IMR-90 (cell line): ENCODE data around the gene UQCRFS1. TPM values are rescaled to one million over a fixed set of nuclear protein-coding genes. Genes with fewer than 3 reads are reported as not detected.

ENCODE experiments used
- ATAC-seq: fragments of 200-7000 bp; cut with Tn5 transposase; 2 replicates; pipeline ENCODE4 v1.9.1; 2020; ENCODE audit warnings: low read depth, mild to moderate bottlenecking, moderate library complexity
- BruUV-seq: library from RNA; stranded (reverse); fragments of 400-500 nt; replicated peaks from 2 replicates; lab custom pipeline; 2021; lab: Mats Ljungman, UMichigan
- CTCF ChIA-PET: fragments of 300-600 bp; formaldehyde crosslinking; extraction: SDS; loops from one replicate; lab custom pipeline; 2021; ENCODE audit warnings: antibody characterized with exemption; lab: Yijun Ruan, JAX
- POLR2A ChIA-PET: fragments of 300-600 bp; sonication (Branson Sonifier 250); formaldehyde crosslinking; loops from one replicate; lab custom pipeline; 2022; ENCODE audit warnings: antibody characterized with exemption; ENCODE audit not compliant: unreplicated experiment; lab: Charles Lee
- DNase-seq: peaks from one replicate; pipeline ENCODE4 v3.0.0; 2013
- H2AFZ ChIP-seq: replicated peaks from 2 replicates; pipeline ENCODE3; 2013; ENCODE audit warnings: low read length, mild to moderate bottlenecking; ENCODE audit not compliant: poor library complexity
- H2AK5ac ChIP-seq: 2 replicates; pipeline ENCODE4 v1.6.1; 2013; ENCODE audit warnings: low read depth, low read length, inconsistent platforms
- H2AK9ac ChIP-seq: replicated peaks from 2 replicates; pipeline ENCODE3; 2013; ENCODE audit warnings: mild to moderate bottlenecking, low read depth, low read length, moderate library complexity; ENCODE audit not compliant: poor library complexity
- H2BK120ac ChIP-seq: 2 replicates; pipeline ENCODE4 v1.6.1; 2013; ENCODE audit warnings: low read depth, low read length, inconsistent platforms
- H2BK15ac ChIP-seq: 3 replicates; pipeline ENCODE4 v1.6.1; 2013; ENCODE audit warnings: low read depth, low read length, inconsistent platforms
- H2BK20ac ChIP-seq: 2 replicates; pipeline ENCODE4 v1.6.1; 2013; ENCODE audit warnings: low read depth, mild to moderate bottlenecking, inconsistent platforms, low read length, moderate library complexity
- H2BK5ac ChIP-seq: 2 replicates; pipeline ENCODE4 v1.6.1; 2013; ENCODE audit warnings: mild to moderate bottlenecking, low read depth, low read length, inconsistent platforms; ENCODE audit not compliant: poor library complexity, severe bottlenecking
- H3K14ac ChIP-seq: replicated peaks from 2 replicates; pipeline ENCODE4 v1.6.1; 2013; ENCODE audit warnings: low read depth, low read length, inconsistent platforms
- H3K18ac ChIP-seq: 2 replicates; pipeline ENCODE4 v1.6.1; 2013; ENCODE audit warnings: low read depth, low read length, control low read depth
- H3K23ac ChIP-seq: 2 replicates; pipeline ENCODE4 v1.6.1; 2013; ENCODE audit warnings: low read depth, low read length, inconsistent platforms
- H3K27ac ChIP-seq: 2 replicates; pipeline ENCODE4 v1.5.1; 2013; ENCODE audit warnings: mild to moderate bottlenecking, control low read depth, low read length; ENCODE audit not compliant: insufficient read depth
- H3K27me3 ChIP-seq: 2 replicates; pipeline ENCODE4 v1.6.1; 2013; ENCODE audit warnings: low read length; ENCODE audit not compliant: control insufficient read depth, insufficient read depth
- H3K36me3 ChIP-seq: 2 replicates; pipeline ENCODE4 v1.6.1; 2013; ENCODE audit warnings: low read length, mixed read lengths; ENCODE audit not compliant: control insufficient read depth, insufficient read depth
- H3K4ac ChIP-seq: 2 replicates; pipeline ENCODE4 v1.6.1; 2013; ENCODE audit warnings: low read depth, low read length, inconsistent platforms
- H3K4me1 ChIP-seq: 2 replicates; pipeline ENCODE4 v1.6.1; 2013; ENCODE audit warnings: low read length, mixed read lengths; ENCODE audit not compliant: control insufficient read depth, insufficient read depth
- H3K4me2 ChIP-seq: 2 replicates; pipeline ENCODE4 v1.6.1; 2013; ENCODE audit warnings: low read depth, mild to moderate bottlenecking, control low read depth, low read length, moderate library complexity
- H3K4me3 ChIP-seq: 2 replicates; pipeline ENCODE4 v1.5.1; 2013; ENCODE audit warnings: low read depth, mild to moderate bottlenecking, control low read depth, low read length, moderate library complexity; ENCODE audit not compliant: insufficient read depth
- H3K56ac ChIP-seq: 2 replicates; pipeline ENCODE4 v1.6.1; 2013; ENCODE audit warnings: low read length, inconsistent platforms; ENCODE audit not compliant: insufficient read depth; ENCODE audit errors: extremely low read depth
- H3K79me1 ChIP-seq, 2 experiments: 2 replicates each; pipeline ENCODE4 v1.6.1; 2013; ENCODE audit warnings: low read length in 2 of 2, inconsistent platforms in 1 of 2, low read depth in 1 of 2
- H3K9ac ChIP-seq: 2 replicates; pipeline ENCODE4 v1.6.1; 2013; ENCODE audit warnings: low read depth, low read length, control low read depth
- H3K9me1 ChIP-seq: 2 replicates; pipeline ENCODE4 v1.6.1; 2013; ENCODE audit warnings: low read length, inconsistent platforms; ENCODE audit not compliant: insufficient read depth
- H3K9me3 ChIP-seq: 2 replicates; pipeline ENCODE4 v1.6.1; 2013; ENCODE audit warnings: low read length; ENCODE audit not compliant: control insufficient read depth, insufficient read depth
- H4K20me1 ChIP-seq: 2 replicates; pipeline ENCODE4 v1.6.1; 2013; ENCODE audit warnings: low read length, inconsistent platforms; ENCODE audit not compliant: insufficient read depth
- H4K5ac ChIP-seq: 2 replicates; pipeline ENCODE4 v1.6.1; 2013; ENCODE audit warnings: mild to moderate bottlenecking, low read depth, low read length, control low read depth
- H4K8ac ChIP-seq, 2 experiments: 2 replicates each; pipeline ENCODE4 v1.6.1; 2013; ENCODE audit warnings: low read depth in 2 of 2, low read length in 2 of 2, control low read depth in 1 of 2, inconsistent platforms in 1 of 2
- H4K91ac ChIP-seq: 2 replicates; pipeline ENCODE4 v1.6.1; 2013; ENCODE audit warnings: low read depth, low read length, inconsistent platforms; ENCODE audit not compliant: insufficient read depth
- CHD1 ChIP-seq: IDR thresholded peaks from 2 replicates; pipeline ENCODE4 v1.6.1; 2012; ENCODE audit warnings: low read depth, low read length, improper control_type of control experiment
- WGBS, 2 experiments: methylation state at CpG; one replicate each; pipeline versions ENCODE4 v1.1.5 to v1.1.7; 2013; ENCODE audit warnings: missing lambda C conversion rate in 2 of 2; ENCODE audit not compliant: insufficient read length in 1 of 2; ENCODE audit errors: extremely low coverage in 2 of 2; 5-methylcytosine and 5-hydroxymethylcytosine counted together
- dilution Hi-C: fragments of 300-500 bp; cut with HindIII; formaldehyde crosslinking; loops from one replicate; pipeline ENCODE4 v1.14.3; 2018; ENCODE audit warnings: low sequenced_read_pairs; ENCODE audit not compliant: unreplicated experiment
- in situ Hi-C: fragments of 300-500 bp; cut with MboI; formaldehyde crosslinking; loops from 3 replicates; pipeline ENCODE4 v1.14.3; 2019; ENCODE audit warnings: low sequenced_read_pairs, inconsistent platforms, mixed read lengths
- intact Hi-C: fragments of 100-400 bp; cut with micrococcal nuclease; formaldehyde crosslinking; loops from 2 replicates; pipeline ENCODE4 v1.10.0; 2022
- polyA plus RNA-seq, 3 experiments: library from polyadenylated mRNA; depleted of rRNA; stranded (reverse); fragments of >200 nt; gene quantifications; 2 replicates each; pipeline ENCODE4 v1.2.3, GENCODE V29; 2012; ENCODE audit warnings: low replicate concordance in 1 of 3
- total RNA-seq: library from RNA; depleted of rRNA; stranded (reverse); fragments of >200 nt; gene quantifications from 2 replicates; pipeline ENCODE4 v1.2.3, GENCODE V29; 2012

Gene UQCRFS1
- total and polyA plus RNA-seq, 2 of the 4 experiments (the other 2 are of a cell fraction): 37.1 to 43.8 TPM

GRCh38 chr19:29193155-29193554, 19.8 kb downstream of the UQCRFS1 start:
- TF ChIP-seq CHD1: no peak

More at GRCh38 chr19:29193155-29193554, 19.8 kb downstream of the UQCRFS1 start:
- Histone ChIP-seq H2BK15ac (no peak overlapping the region), H3K4me2 (no peak overlapping the region), H3K56ac (no peak overlapping the region), H2BK120ac (no peak overlapping the region), H3K79me1 (no peaks in the 10 kb centered on the region), H4K91ac (no peak overlapping the region), H2BK20ac (no peak overlapping the region), H4K5ac (no peak overlapping the region), H3K14ac (no peak overlapping the region), H3K23ac (no peak overlapping the region), H3K4me1 (no peaks in the 10 kb centered on the region), H3K4me3 (no peak overlapping the region), H4K20me1 (no peaks in the 10 kb centered on the region), H3K27me3 (no peaks in the 10 kb centered on the region), H3K18ac (no peak overlapping the region), H3K9me3 (no peaks in the 10 kb centered on the region), H2AFZ (no peak overlapping the region), H2AK9ac (no peak overlapping the region), H4K8ac (no peak overlapping the region), H2BK5ac (no peak overlapping the region), H3K4ac (no peak overlapping the region), H3K9me1 (no peaks in the 10 kb centered on the region), H3K36me3 (no peaks in the 10 kb centered on the region), H3K9ac (no peak overlapping the region), H2AK5ac (no peak overlapping the region), H3K27ac (no peak overlapping the region)
- WGBS, 2 experiments: 20% methylated on average over 1 of the region's 5 CpGs; no CpG with 5 or more reads in 1 of the 2 experiments
- no peak for DNase-seq
- dilution Hi-C loops (no loop called here), in situ Hi-C loops (no loop called here), intact Hi-C loops (no loop called here)
- POLR2A ChIA-PET: no interaction called here
- BruUV-seq: no TSS peak
- CTCF ChIA-PET: no interaction called here
- no peak for ATAC-seq
